Hepatocyte (in vitro differentiated cells): ENCODE measurements around the gene TMC8.

ENCODE experiments used
- CTCF ChIP-seq: fragments of 200-600 bp; sonication (generic); IDR thresholded peaks from 2 replicates; pipeline ENCODE4 v1.5.1; 2016; ENCODE audit warnings: antibody characterized with exemption, mild to moderate bottlenecking; ENCODE audit not compliant: poor library complexity
- EZH2 ChIP-seq: fragments of 200-600 bp; sonication (generic); IDR thresholded peaks from 2 replicates; pipeline ENCODE4 v1.6.1; 2016; ENCODE audit warnings: antibody characterized with exemption, mild to moderate bottlenecking, borderline replicate concordance

GRCh38 chr17:78106211-78106610 is 24.4 kb upstream of the TMC8 start:
- TF ChIP-seq EZH2 (no peak), CTCF (no peak)
